Endothelial cell (in vitro differentiated cells): ENCODE measurements around the gene ARRB2. TPM values are rescaled to one million over a fixed set of nuclear protein-coding genes. Genes with fewer than 3 reads are reported as not detected.
A peak's percentile ranks its signal among the peaks of the same experiment; 100 is the strongest.
"Not testable (repeated sequence)": the region's sequence is repeated elsewhere in the genome, so short reads cannot be mapped to it uniquely, and the experiment has no call there.

Experiments
- DNase-seq: peaks from one replicate; pipeline ENCODE4 v3.0.0; 2021; ENCODE audit warnings: low spot score
- H3K27ac Mint-ChIP-seq: one replicate; pipeline ENCODE4 v1.8.0; 2021; ENCODE audit warnings: mixed read lengths, inconsistent platforms; ENCODE audit not compliant: unreplicated experiment
- H3K27me3 Mint-ChIP-seq: one replicate; pipeline ENCODE4 v1.8.0; 2021; ENCODE audit warnings: mild to moderate bottlenecking, moderate library complexity, mixed read lengths, inconsistent platforms; ENCODE audit not compliant: unreplicated experiment
- H3K36me3 Mint-ChIP-seq: one replicate; pipeline ENCODE4 v1.8.0; 2021; ENCODE audit warnings: mild to moderate bottlenecking, low read depth, mixed read lengths, inconsistent platforms; ENCODE audit not compliant: unreplicated experiment
- H3K4me1 Mint-ChIP-seq: one replicate; pipeline ENCODE4 v1.8.0; 2021; ENCODE audit warnings: mild to moderate bottlenecking, mixed read lengths, inconsistent platforms; ENCODE audit not compliant: unreplicated experiment
- H3K4me3 Mint-ChIP-seq: one replicate; pipeline ENCODE4 v1.8.0; 2021; ENCODE audit warnings: mild to moderate bottlenecking, mixed read lengths, inconsistent platforms; ENCODE audit not compliant: unreplicated experiment
- H3K9me3 Mint-ChIP-seq: one replicate; pipeline ENCODE4 v1.8.0; 2021; ENCODE audit warnings: mixed read lengths, inconsistent platforms; ENCODE audit not compliant: unreplicated experiment
- CTCF ChIP-seq: fragments of 200-600 bp; sonication (generic); IDR thresholded peaks from one replicate; pipeline ENCODE4 v1.5.0; 2021; ENCODE audit warnings: antibody characterized with exemption; ENCODE audit not compliant: unreplicated experiment
- total RNA-seq: library from RNA; stranded (reverse); fragmentation: NEBNext Ultra II Directional; extraction: Animal tissue kit (Norgen Biotek cat#: 25700); gene quantifications from one replicate; pipeline ENCODE4 v1.2.1, GENCODE V29; 2021; ENCODE audit not compliant: unreplicated experiment

The ARRB2 gene
- total RNA-seq, 1 donor from 2014 or later, result 51.1 TPM

DNA sequence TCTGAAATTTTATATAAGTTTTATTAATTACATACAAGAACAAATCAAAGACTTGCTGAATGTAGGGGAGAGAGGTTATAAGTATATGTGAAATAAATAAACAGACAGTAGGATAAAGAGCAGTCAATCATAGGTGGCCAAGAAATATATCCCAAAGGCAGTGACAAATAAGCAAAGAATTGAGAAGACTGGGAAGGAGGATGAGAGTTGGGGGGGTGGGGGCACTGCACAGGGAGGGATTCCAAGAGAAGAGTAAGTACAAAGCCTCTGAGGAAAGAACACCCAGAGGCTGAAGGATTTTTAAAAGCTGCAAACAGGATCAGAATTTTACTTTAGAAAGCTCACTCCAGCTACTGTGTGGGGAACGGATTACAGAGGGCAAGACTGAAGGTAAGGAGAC is 9.3 kb upstream of the ARRB2 start:
- no peaks in the 10 kb centered on the region for H3K9me3 Mint-ChIP-seq

DNA sequence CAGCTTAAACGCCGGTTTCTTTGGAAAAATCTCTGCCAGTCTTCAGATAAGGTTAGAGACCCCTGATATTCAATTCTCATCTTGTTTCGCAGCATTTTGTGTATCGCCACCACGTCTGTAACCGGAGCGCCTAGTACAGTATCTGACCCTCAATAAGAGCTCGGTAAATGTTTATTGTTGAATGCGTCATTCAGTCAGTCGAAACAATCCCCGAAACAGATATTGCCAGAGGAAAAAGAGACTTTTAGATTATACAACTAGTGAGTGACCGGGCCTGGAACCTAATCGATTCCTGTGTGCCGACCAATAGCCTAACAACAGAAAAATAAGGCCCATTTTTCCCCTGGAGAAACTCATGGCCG is 7.1 kb upstream of the ARRB2 start:
- no peak for TF ChIP-seq CTCF
- no peaks in the 10 kb centered on the region for H3K9me3 Mint-ChIP-seq
- H3K36me3 Mint-ChIP-seq, result peaks cover 5% of the 10 kb centered on the region
- H3K4me3 Mint-ChIP-seq, result peak overlapping the region; percentile 92
- peak overlapping the region; percentile 87 for H3K27ac Mint-ChIP-seq
- peaks cover 5% of the 10 kb centered on the region for H3K27me3 Mint-ChIP-seq
- peaks cover 23% of the 10 kb centered on the region for H3K4me1 Mint-ChIP-seq
- DNase-seq, result no peak

More for the DNA sequence above, 9.3 kb upstream of the ARRB2 start:
- Mint-ChIP-seq H3K27ac (peak overlapping the region; percentile 83), H3K27me3 (peaks cover 8% of the 10 kb centered on the region), H3K4me1 (peaks cover 28% of the 10 kb centered on the region), H3K36me3 (peaks cover 11% of the 10 kb centered on the region), H3K4me3 (no peak overlapping the region)
- TF ChIP-seq CTCF, result no peak
- DNase-seq, result no peak

GRCh38 chr17:4704574-4704907 is 5.9 kb upstream of the ARRB2 start:
- Mint-ChIP-seq H3K4me1 (peaks cover 23% of the 10 kb centered on the region), H3K4me3 (peak overlapping the region; percentile 92)
- DNase-seq, H3K27ac Mint-ChIP-seq, H3K27me3 Mint-ChIP-seq, H3K36me3 Mint-ChIP-seq, H3K9me3 Mint-ChIP-seq: not testable (repeated sequence)

- H3K27ac Mint-ChIP-seq, result no peak overlapping the region
- H3K36me3 Mint-ChIP-seq, result peaks cover 5% of the 10 kb centered on the region
- peak overlapping the region; percentile 92 for H3K4me3 Mint-ChIP-seq
- H3K27me3 Mint-ChIP-seq, result peaks cover 7% of the 10 kb centered on the region
- H3K4me1 Mint-ChIP-seq, result peaks cover 27% of the 10 kb centered on the region
- H3K9me3 Mint-ChIP-seq, result no peaks in the 10 kb centered on the region
- no peak for DNase-seq
- no peak for TF ChIP-seq CTCF
Measured at GRCh38 chr17:4704991-4705390, 5.4 kb upstream of the ARRB2 start.

DNA sequence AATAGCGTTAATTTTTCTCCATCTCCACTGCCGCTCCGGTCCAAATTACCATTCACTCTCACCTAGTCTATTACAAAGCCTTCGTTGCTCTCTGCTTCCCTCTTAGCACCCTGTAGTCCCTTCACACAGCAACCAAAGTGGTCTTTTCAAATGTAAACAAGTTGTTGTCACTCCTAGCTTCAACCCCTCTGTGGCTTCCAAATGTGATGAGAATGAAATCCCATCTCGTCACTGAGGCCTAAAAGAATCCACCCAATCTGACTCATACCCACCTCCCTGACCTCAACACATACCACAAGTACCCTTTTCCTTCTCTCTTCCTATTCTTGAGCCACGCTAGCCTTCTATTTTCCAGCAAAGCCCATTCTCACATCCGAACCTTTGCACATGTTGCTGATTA is 4.3 kb upstream of the ARRB2 start:
- H3K27me3 Mint-ChIP-seq, result peaks cover 9% of the 10 kb centered on the region
- peak overlapping the region; percentile 35 for H3K4me3 Mint-ChIP-seq
- no peak for TF ChIP-seq CTCF
- peaks cover 5% of the 10 kb centered on the region for H3K36me3 Mint-ChIP-seq
- DNase-seq, result no peak
- H3K9me3 Mint-ChIP-seq, result no peaks in the 10 kb centered on the region
- H3K27ac Mint-ChIP-seq, result no peak overlapping the region
- H3K4me1 Mint-ChIP-seq, result peaks cover 27% of the 10 kb centered on the region

DNA sequence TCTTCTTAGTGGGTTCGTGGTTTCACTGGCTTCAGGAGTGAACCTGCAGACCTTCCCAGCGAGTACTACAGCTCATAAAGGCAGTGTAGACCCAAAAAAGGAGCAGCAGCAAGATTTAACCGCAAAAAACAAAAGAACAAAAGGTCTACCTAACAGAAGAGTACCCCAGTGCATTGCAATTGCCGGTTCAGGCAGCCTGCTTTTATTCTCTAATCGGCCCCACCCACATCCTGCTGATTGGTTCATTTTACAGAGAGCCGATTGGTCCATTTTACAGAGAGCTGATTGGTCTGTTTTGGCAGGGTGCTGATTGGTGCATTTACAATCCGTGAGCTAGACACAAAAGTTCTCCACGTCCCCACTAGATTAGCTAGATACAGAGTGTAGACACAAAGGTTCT is 2.0 kb upstream of the ARRB2 start:
- H3K4me3 Mint-ChIP-seq, result no peak overlapping the region
- H3K27me3 Mint-ChIP-seq, result peaks cover 8% of the 10 kb centered on the region
- peaks cover 5% of the 10 kb centered on the region for H3K36me3 Mint-ChIP-seq
- no peak for TF ChIP-seq CTCF
- no peaks in the 10 kb centered on the region for H3K9me3 Mint-ChIP-seq
- DNase-seq, result no peak
- H3K27ac Mint-ChIP-seq, result no peak overlapping the region
- H3K4me1 Mint-ChIP-seq, result peaks cover 19% of the 10 kb centered on the region
